ENCODE data around the gene CTTNBP2NL. TPM values are rescaled to one million over a fixed set of nuclear protein-coding genes. Genes with fewer than 3 reads are reported as not detected.

CTTNBP2NL gene
- total RNA-seq, 2 experiments from 2014 or later, result 1.0 to 1.4 TPM

DNA sequence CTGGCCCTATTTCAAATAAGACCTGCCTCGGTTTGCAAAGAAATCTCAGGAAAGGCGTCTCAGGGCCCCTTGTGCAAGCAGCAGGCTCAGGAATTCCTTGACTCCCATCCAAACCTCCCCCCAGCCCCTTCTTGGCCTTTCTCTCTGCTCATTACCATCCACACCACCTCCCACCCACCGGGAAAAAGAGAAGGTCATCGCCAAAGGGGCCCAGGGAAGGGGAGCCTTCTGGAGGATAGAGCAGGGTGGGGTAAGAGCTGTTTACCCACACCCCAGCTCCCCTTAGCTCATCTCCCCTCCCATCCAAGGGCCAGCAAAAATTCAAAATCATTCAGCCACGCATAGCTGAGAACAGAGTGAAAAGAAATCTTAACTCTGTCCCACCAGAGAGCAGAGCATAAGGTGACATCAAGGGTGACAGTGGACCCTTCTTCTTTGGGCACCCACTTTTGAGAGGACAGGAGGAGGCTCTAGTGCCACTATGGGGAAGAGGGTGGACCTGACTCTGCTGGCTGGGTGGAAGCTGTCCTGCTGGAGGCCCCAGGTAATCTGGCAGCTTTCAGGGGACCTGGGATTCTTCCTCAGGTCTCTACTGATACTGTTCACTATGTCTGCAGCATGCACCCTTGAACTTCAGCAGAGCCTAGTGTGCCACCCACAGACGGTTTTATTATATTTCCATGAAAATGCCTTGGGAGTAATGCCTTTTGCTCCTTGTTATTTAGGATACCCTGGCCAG, 108.8 kb downstream of the CTTNBP2NL start:
- Mint-ChIP-seq H3K36me3 (ENCODE audit: low read depth) (no peaks in the 10 kb centered on the region), H3K27ac (no peak overlapping the region), H3K4me3 (no peak overlapping the region), H3K27me3 (ENCODE audit: low read depth) (peaks cover 48% of the 10 kb centered on the region), H3K9me3 (no peaks in the 10 kb centered on the region), H3K4me1 (ENCODE audit: low read depth) (peaks cover 3% of the 10 kb centered on the region)
- DNase-seq, result no peak
- CTCF ChIA-PET, result interaction anchor here (0.8 to 1.1 kb wide), 3 partner anchors 37 to 199 kb away, joined by 3 to 5 read pairs (median 3); no protein-coding TSS in a partner anchor
- intact Hi-C loops (cut with micrococcal nuclease), result loop anchor here (5.0 to 10.0 kb wide), 2 partner anchors 170 to 297 kb away; partner anchors contain the start of gene MOV10

GRCh38 chr1:112505400-112505785, 109.4 kb downstream of the CTTNBP2NL start:
- Mint-ChIP-seq H3K27ac (no peak overlapping the region), H3K4me1 (ENCODE audit: low read depth) (peaks cover 3% of the 10 kb centered on the region), H3K27me3 (ENCODE audit: low read depth) (peaks cover 48% of the 10 kb centered on the region), H3K4me3 (no peak overlapping the region), H3K9me3 (no peaks in the 10 kb centered on the region), H3K36me3 (ENCODE audit: low read depth) (no peaks in the 10 kb centered on the region)
- intact Hi-C loops (cut with micrococcal nuclease), result loop anchor here (5.0 to 10.0 kb wide), 2 partner anchors 169 to 297 kb away; partner anchors contain the start of gene MOV10
- DNase-seq, result no peak
- CTCF ChIA-PET, result interaction anchor here (0.6 kb wide), 1 partner anchor 168 kb away, joined by 3 read pairs; no protein-coding TSS in a partner anchor

- intact Hi-C loops (cut with micrococcal nuclease), result loop anchor here (5.0 to 10.0 kb wide), 2 partner anchors 169 to 296 kb away; partner anchors contain the start of gene MOV10
- DNase-seq, result no peak
- Mint-ChIP-seq H3K27ac (no peak overlapping the region), H3K9me3 (no peaks in the 10 kb centered on the region), H3K36me3 (ENCODE audit: low read depth) (no peaks in the 10 kb centered on the region), H3K4me3 (no peak overlapping the region), H3K27me3 (ENCODE audit: low read depth) (peaks cover 48% of the 10 kb centered on the region), H3K4me1 (ENCODE audit: low read depth) (peaks cover 3% of the 10 kb centered on the region)
- CTCF ChIA-PET, result interaction anchor here (0.6 kb wide), 1 partner anchor 168 kb away, joined by 3 read pairs; no protein-coding TSS in a partner anchor
These were observed 109.9 kb downstream of the CTTNBP2NL start for GRCh38 chr1:112505878-112506277.

- Mint-ChIP-seq H3K4me1 (ENCODE audit: low read depth) (peaks cover 3% of the 10 kb centered on the region), H3K27ac (no peak overlapping the region), H3K4me3 (no peak overlapping the region), H3K36me3 (ENCODE audit: low read depth) (no peaks in the 10 kb centered on the region), H3K27me3 (ENCODE audit: low read depth) (peaks cover 44% of the 10 kb centered on the region), H3K9me3 (no peaks in the 10 kb centered on the region)
- no peak for DNase-seq
- CTCF ChIA-PET, result no interaction called here
- intact Hi-C loops (cut with micrococcal nuclease), result loop anchor here (5.0 to 10.0 kb wide), 2 partner anchors 168 to 296 kb away; partner anchors contain the start of gene MOV10
These were observed 110.3 kb downstream of the CTTNBP2NL start for GRCh38 chr1:112506306-112506705.

DNA sequence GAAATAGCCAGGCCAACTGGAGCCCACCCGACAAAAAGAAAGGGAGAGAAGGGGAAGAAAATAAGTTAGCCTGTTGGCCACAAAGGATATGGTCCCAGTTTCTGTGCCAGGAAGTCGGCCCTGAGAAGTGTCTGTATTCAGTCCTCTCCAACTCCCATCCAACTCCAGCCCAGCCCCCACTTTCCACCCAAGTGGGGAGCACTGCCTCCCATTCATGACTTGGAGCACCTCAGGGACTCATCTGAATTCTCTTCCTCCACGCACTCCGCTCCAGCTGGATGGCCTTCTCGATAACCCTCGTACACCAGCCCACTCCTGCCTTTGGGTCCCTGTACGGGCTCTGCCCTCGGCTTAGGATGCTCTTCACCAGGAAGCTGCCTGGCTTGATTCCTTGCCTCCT, 110.7 kb downstream of the CTTNBP2NL start:
- DNase-seq, result no peak
- Mint-ChIP-seq H3K4me3 (no peak overlapping the region), H3K4me1 (ENCODE audit: low read depth) (peaks cover under 1% of the 10 kb centered on the region), H3K27ac (no peak overlapping the region), H3K36me3 (ENCODE audit: low read depth) (no peaks in the 10 kb centered on the region), H3K27me3 (ENCODE audit: low read depth) (peaks cover 39% of the 10 kb centered on the region), H3K9me3 (no peaks in the 10 kb centered on the region)
- intact Hi-C loops (cut with micrococcal nuclease), result loop anchor here (5.0 to 10.0 kb wide), 2 partner anchors 168 to 296 kb away; partner anchors contain the start of gene MOV10
- CTCF ChIA-PET, result no interaction called here

DNA sequence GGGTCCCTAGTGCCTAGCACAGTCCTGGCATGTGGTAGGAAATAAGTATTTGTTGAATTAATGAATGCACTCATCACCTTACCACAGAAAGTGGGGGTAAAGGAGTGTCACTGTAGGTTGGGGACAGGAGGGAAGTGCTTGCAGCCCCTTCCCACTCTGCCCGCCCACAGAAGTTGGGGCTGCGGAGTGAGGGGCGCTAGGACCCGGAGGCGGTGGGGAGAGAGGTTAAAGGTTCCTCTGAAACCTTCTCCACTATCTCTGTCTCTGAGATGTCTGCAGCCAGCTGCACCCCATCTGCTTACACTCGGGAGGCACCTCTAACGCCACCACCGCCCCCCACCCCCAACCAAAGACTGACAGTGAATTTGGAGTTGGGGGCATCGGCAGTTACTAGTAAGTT, 111.3 kb downstream of the CTTNBP2NL start:
- CTCF ChIA-PET, result interaction anchor here (1.2 to 1.4 kb wide), 2 partner anchors 116 to 201 kb away, joined by 4 to 5 read pairs; no protein-coding TSS in a partner anchor
- no peak for DNase-seq
- peaks cover 36% of the 10 kb centered on the region for H3K27me3 Mint-ChIP-seq (ENCODE audit: low read depth)
- intact Hi-C loops (cut with micrococcal nuclease), result loop anchor here (5.0 to 10.0 kb wide), 2 partner anchors 167 to 295 kb away; partner anchors contain the start of gene MOV10
- H3K4me3 Mint-ChIP-seq, result peak overlapping the region; percentile 73
- no peaks in the 10 kb centered on the region for H3K9me3 Mint-ChIP-seq
- H3K27ac Mint-ChIP-seq, result no peak overlapping the region
- no peaks in the 10 kb centered on the region for H3K4me1 Mint-ChIP-seq (ENCODE audit: low read depth)
- no peaks in the 10 kb centered on the region for H3K36me3 Mint-ChIP-seq (ENCODE audit: low read depth)

GRCh38 chr1:112507921-112508277, 111.9 kb downstream of the CTTNBP2NL start:
- Mint-ChIP-seq H3K4me1 (ENCODE audit: low read depth) (no peaks in the 10 kb centered on the region), H3K27ac (no peak overlapping the region), H3K9me3 (no peaks in the 10 kb centered on the region), H3K27me3 (ENCODE audit: low read depth) (peaks cover 31% of the 10 kb centered on the region), H3K4me3 (peak overlapping the region; percentile 73), H3K36me3 (ENCODE audit: low read depth) (no peaks in the 10 kb centered on the region)
- CTCF ChIA-PET, result interaction anchor here (1.2 to 1.4 kb wide), 2 partner anchors 117 to 200 kb away, joined by 4 to 5 read pairs; no protein-coding TSS in a partner anchor
- DNase-seq, result peak; percentile 44
- intact Hi-C loops (cut with micrococcal nuclease), result loop anchor here (2.0 to 10.0 kb wide), 5 partner anchors 111 to 294 kb away; partner anchors contain the start of genes CAPZA1, MOV10 and ST7L

GRCh38 chr1:112508278-112509004, 112.4 kb downstream of the CTTNBP2NL start, which contains the start of gene WNT2B:
Gene WNT2B (plus strand): TSS chr1:112508965. CDS start chr1:112509263, 298 bp downstream.
- no peak within 1 kb of the TSS for H3K27ac Mint-ChIP-seq
- no peaks in the 10 kb centered on the region for H3K9me3 Mint-ChIP-seq
- peak; percentile 77 for DNase-seq
- peaks cover 25% of the 10 kb centered on the region for H3K27me3 Mint-ChIP-seq (ENCODE audit: low read depth)
- intact Hi-C loops (cut with micrococcal nuclease), result loop anchor here (2.0 to 10.0 kb wide), 5 partner anchors 110 to 294 kb away; partner anchors contain the start of genes CAPZA1, MOV10 and ST7L
- H3K4me1 Mint-ChIP-seq (ENCODE audit: low read depth), result no peaks in the 10 kb centered on the region
- H3K36me3 Mint-ChIP-seq (ENCODE audit: low read depth), result no peaks in the 10 kb centered on the region
- CTCF ChIA-PET, result interaction anchor here (1.2 to 1.4 kb wide), 2 partner anchors 118 to 200 kb away, joined by 4 to 5 read pairs; no protein-coding TSS in a partner anchor
- H3K4me3 Mint-ChIP-seq, result peak within 1 kb of the TSS; percentile 73

DNA sequence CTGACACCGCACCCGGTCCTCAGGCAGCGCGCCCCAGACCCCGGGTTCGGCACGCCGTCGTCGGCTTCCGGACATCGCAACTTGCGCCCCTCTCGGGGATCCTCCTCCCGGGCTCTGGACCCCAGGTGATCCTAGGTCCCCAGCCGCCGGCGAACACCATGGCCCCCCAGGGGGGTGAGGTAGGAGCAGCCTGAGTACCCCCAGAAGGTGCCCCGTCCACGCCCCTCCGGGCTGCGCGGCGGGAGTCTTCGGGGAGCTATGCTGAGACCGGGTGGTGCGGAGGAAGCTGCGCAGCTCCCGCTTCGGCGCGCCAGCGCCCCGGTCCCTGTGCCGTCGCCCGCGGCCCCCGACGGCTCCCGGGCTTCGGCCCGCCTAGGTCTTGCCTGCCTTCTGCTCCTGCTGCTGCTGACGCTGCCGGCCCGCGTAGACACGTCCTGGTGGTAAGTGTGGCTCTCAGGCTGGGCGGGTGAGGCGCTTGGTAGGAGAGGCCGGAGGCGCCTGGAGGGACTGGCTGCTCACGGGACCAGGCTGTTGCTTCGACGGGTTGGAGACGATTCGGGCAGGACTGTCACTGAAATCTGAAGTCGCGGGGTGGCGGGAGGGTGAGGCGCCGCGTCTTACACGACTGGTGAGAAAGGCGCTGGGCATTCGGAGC, 113.1 kb downstream of the CTTNBP2NL start:
- Mint-ChIP-seq H3K9me3 (no peaks in the 10 kb centered on the region), H3K27ac (no peak overlapping the region), H3K36me3 (ENCODE audit: low read depth) (no peaks in the 10 kb centered on the region), H3K4me1 (ENCODE audit: low read depth) (no peaks in the 10 kb centered on the region), H3K4me3 (peak overlapping the region; percentile 50), H3K27me3 (ENCODE audit: low read depth) (peaks cover 21% of the 10 kb centered on the region)
- peak; percentile 11 for DNase-seq
- CTCF ChIA-PET, result no interaction called here
- intact Hi-C loops (cut with micrococcal nuclease), result loop anchor here (2.0 to 10.0 kb wide), 5 partner anchors 110 to 293 kb away; partner anchors contain the start of genes CAPZA1, MOV10 and ST7L

GRCh38 chr1:112509660-112510178, 113.7 kb downstream of the CTTNBP2NL start:
- CTCF ChIA-PET, result interaction anchor here (0.6 kb wide), 2 partner anchors 116 to 205 kb away, joined by 5 to 6 read pairs; no protein-coding TSS in a partner anchor
- Mint-ChIP-seq H3K27ac (no peak overlapping the region), H3K4me1 (ENCODE audit: low read depth) (no peaks in the 10 kb centered on the region), H3K9me3 (no peaks in the 10 kb centered on the region), H3K27me3 (ENCODE audit: low read depth) (peaks cover 15% of the 10 kb centered on the region), H3K4me3 (peak overlapping the region; percentile 50), H3K36me3 (ENCODE audit: low read depth) (no peaks in the 10 kb centered on the region)
- intact Hi-C loops (cut with micrococcal nuclease), result loop anchor here (2.0 to 10.0 kb wide), 5 partner anchors 109 to 293 kb away; partner anchors contain the start of genes CAPZA1, MOV10 and ST7L
- DNase-seq, result no peak

DNA sequence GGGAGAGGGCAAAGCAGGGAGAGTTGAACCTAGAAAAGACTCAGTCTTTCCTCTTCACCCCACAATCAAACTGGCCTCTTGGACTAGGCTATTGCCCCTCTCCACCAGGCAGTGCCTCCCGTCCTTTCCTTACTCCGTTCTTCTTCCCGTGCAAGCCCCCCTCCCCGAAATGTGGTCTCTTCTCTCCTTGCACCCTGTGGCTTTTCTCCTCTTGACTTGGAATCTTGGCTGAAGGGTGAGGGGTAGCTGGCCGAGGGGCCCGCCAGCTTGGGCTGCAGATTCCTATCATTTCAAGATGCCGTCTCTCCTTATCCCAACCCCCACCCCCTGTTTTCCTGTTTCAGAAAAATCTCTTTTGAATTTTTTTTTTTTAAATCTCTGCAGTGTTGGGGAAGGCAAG, 114.3 kb downstream of the CTTNBP2NL start:
- Mint-ChIP-seq H3K36me3 (ENCODE audit: low read depth) (no peaks in the 10 kb centered on the region), H3K27ac (no peak overlapping the region), H3K4me1 (ENCODE audit: low read depth) (no peaks in the 10 kb centered on the region), H3K27me3 (ENCODE audit: low read depth) (peaks cover 14% of the 10 kb centered on the region), H3K4me3 (peak overlapping the region; percentile 28), H3K9me3 (no peaks in the 10 kb centered on the region)
- DNase-seq, result no peak
- CTCF ChIA-PET, result interaction anchor here (0.6 to 1.7 kb wide), 5 partner anchors 9 to 204 kb away, joined by 3 to 6 read pairs (median 4); no protein-coding TSS in a partner anchor
- intact Hi-C loops (cut with micrococcal nuclease), result no loop called here

All from activated naive CD4-positive, alpha-beta T cell treated with anti-CD3 and anti-CD28 coated beads for 36 hours (primary cell).